Mesendoderm (in vitro differentiated cells): Measurements from ENCODE around the gene MMP21. TPM values are rescaled to one million over a fixed set of nuclear protein-coding genes. Genes with fewer than 3 reads are reported as not detected.

Source experiments
- DNase-seq: peaks from one replicate; pipeline ENCODE4 v3.0.0; 2013
- H2AK5ac ChIP-seq: 2 replicates; pipeline ENCODE4 v1.6.1; 2013; ENCODE audit warnings: low read length, inconsistent platforms
- H2BK120ac ChIP-seq: 2 replicates; pipeline ENCODE4 v1.6.1; 2013; ENCODE audit warnings: low read depth, mild to moderate bottlenecking, low read length, moderate library complexity, mixed read lengths
- H2BK15ac ChIP-seq: replicated peaks from 2 replicates; pipeline ENCODE4 v1.6.1; 2013; ENCODE audit warnings: low read depth, mild to moderate bottlenecking, moderate library complexity
- H2BK5ac ChIP-seq: 2 replicates; pipeline ENCODE4 v1.6.1; 2013; ENCODE audit warnings: low read length, inconsistent platforms
- H3K18ac ChIP-seq: 2 replicates; pipeline ENCODE4 v1.6.1; 2013; ENCODE audit warnings: mild to moderate bottlenecking, low read length, mixed read lengths
- H3K23ac ChIP-seq: one replicate; pipeline ENCODE4 v1.6.1; 2013; ENCODE audit warnings: low read length
- H3K27ac ChIP-seq: 2 replicates; pipeline ENCODE4 v1.5.1; 2013; ENCODE audit warnings: low read depth, mild to moderate bottlenecking, inconsistent platforms, low read length, moderate library complexity
- H3K27me3 ChIP-seq: 2 replicates; pipeline ENCODE4 v1.6.1; 2013; ENCODE audit warnings: low read length, control low read depth, mild to moderate bottlenecking, inconsistent platforms; ENCODE audit not compliant: insufficient read depth, poor library complexity
- H3K36me3 ChIP-seq: 2 replicates; pipeline ENCODE4 v1.6.1; 2013; ENCODE audit warnings: low read length, inconsistent platforms; ENCODE audit not compliant: control insufficient read depth, insufficient read depth
- H3K4ac ChIP-seq: one replicate; pipeline ENCODE4 v1.6.1; 2013; ENCODE audit warnings: low read depth, mild to moderate bottlenecking, low read length, moderate library complexity
- H3K4me1 ChIP-seq: 2 replicates; pipeline ENCODE4 v1.6.1; 2013; ENCODE audit warnings: low read depth, low read length, inconsistent platforms; ENCODE audit not compliant: control insufficient read depth
- H3K4me2 ChIP-seq: 2 replicates; pipeline ENCODE4 v1.6.1; 2013; ENCODE audit warnings: low read length
- H3K4me3 ChIP-seq: 2 replicates; pipeline ENCODE4 v1.5.1; 2013; ENCODE audit warnings: mild to moderate bottlenecking, low read length
- H3K56ac ChIP-seq: one replicate; pipeline ENCODE4 v1.6.1; 2013; ENCODE audit warnings: low read length
- H3K79me1 ChIP-seq: 2 replicates; pipeline ENCODE4 v1.6.1; 2013; ENCODE audit warnings: low read length, inconsistent platforms
- H3K79me2 ChIP-seq: 2 replicates; pipeline ENCODE4 v1.6.1; 2013; ENCODE audit warnings: mild to moderate bottlenecking, low read length; ENCODE audit not compliant: control insufficient read depth, insufficient read depth
- H3K9ac ChIP-seq: 2 replicates; pipeline ENCODE4 v1.6.1; 2013; ENCODE audit warnings: low read length, inconsistent platforms
- H4K5ac ChIP-seq: one replicate; pipeline ENCODE4 v1.6.1; 2013; ENCODE audit warnings: low read length
- H4K8ac ChIP-seq: one replicate; pipeline ENCODE4 v1.6.1; 2013; ENCODE audit warnings: low read depth, mild to moderate bottlenecking, control low read depth, low read length, moderate library complexity
- WGBS: extraction: QIAGEN DNeasy Blood & Tissue Kit; methylation state at CpG from one replicate; pipeline ENCODE4 v1.1.7; 2013; ENCODE audit warnings: low lambda C conversion rate, missing lambda C conversion rate; ENCODE audit not compliant: insufficient coverage; ENCODE audit errors: extremely low coverage; 5-methylcytosine and 5-hydroxymethylcytosine counted together
- small RNA-seq: library from polyadenylated mRNA; stranded (forward); fragments of <200 nt; extraction: miRNeasy Mini kit (QIAGEN cat#:217004); gene quantifications from one replicate; pipeline ENCODE3, GENCODE V24; 2013; ENCODE audit not compliant: insufficient read depth

MMP21 gene

GRCh38 chr10:125720002-125720382 is 55.6 kb downstream of the MMP21 start:
- Histone ChIP-seq H3K79me2 (peaks cover 11% of the 10 kb centered on the region), H3K23ac (no peak overlapping the region), H3K79me1 (peaks cover 7% of the 10 kb centered on the region), H3K9ac (peak overlapping the region; percentile 91), H2BK120ac (no peak overlapping the region), H3K56ac (peak overlapping the region; percentile 98), H2BK15ac (no peak overlapping the region), H2BK5ac (no peak overlapping the region), H2AK5ac (no peak overlapping the region), H3K27me3 (no peaks in the 10 kb centered on the region), H4K8ac (no peak overlapping the region), H3K4me2 (peak overlapping the region; percentile 100), H3K4ac (no peak overlapping the region), H3K27ac (no peak overlapping the region), H3K18ac (no peak overlapping the region), H3K4me1 (no peaks in the 10 kb centered on the region), H3K36me3 (peaks cover 5% of the 10 kb centered on the region), H3K4me3 (peak overlapping the region; percentile 99), H4K5ac (no peak overlapping the region)
- no peak for DNase-seq
- WGBS: no CpG with 5 or more reads among the region's 15 CpGs

DNA sequence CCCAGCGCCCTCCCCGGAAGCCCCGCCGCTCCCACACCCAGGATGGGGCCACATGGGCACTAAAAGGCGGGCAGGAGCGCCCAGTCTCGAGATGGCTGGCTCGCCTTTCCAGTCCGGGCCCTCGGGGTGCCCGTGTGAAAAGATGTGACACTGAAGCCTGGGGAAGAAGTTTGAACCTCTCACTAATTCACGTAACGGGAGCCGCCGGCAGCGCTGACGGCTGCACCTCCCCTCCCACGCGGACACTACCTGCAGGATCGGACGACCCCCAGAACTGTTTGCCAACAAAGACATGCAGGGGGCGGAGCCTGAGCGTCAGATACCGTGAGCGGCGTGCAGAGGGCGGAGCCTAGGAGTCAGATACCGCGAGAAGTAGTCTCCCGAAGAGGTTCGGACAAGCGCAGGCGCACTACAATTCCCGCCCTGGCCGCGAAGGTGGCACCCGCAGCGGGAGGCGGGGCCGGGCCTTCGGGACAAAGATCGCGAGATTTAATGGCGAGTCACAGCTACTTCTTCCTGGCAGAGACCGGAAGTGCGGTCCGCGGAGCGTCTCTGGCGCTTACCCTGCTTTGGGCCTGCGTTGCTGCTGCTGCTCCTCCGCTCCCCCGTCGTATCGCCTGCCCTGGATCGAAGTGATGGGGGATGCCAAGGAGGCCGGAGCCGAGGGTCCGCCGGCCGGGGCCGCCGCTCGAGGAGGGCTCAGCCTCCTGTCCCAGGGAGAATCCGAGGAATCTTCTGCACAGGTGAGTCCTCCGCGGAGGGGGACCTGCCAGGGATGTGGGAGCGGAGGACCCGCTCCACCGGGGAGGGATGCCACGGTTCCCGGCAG is 56.2 kb downstream of the MMP21 start, which contains the start of gene EDRF1:
Gene EDRF1, plus strand, starts transcription at position 537 of the 829 bp plus-strand sequence. Its CDS starts 99 bp downstream, at position 636.
- Histone ChIP-seq H3K27ac (no peak within 1 kb of the TSS), H3K56ac (peak within 1 kb of the TSS; percentile 98), H3K79me1 (peaks cover 7% of the 10 kb centered on the region), H2AK5ac (no peak within 1 kb of the TSS), H3K36me3 (peaks cover 4% of the 10 kb centered on the region), H3K27me3 (no peaks in the 10 kb centered on the region), H3K9ac (peak within 1 kb of the TSS; percentile 91), H3K4ac (no peak within 1 kb of the TSS), H2BK15ac (no peak within 1 kb of the TSS), H2BK5ac (no peak within 1 kb of the TSS), H4K5ac (no peak within 1 kb of the TSS), H3K4me3 (peak within 1 kb of the TSS; percentile 99), H3K79me2 (peaks cover 11% of the 10 kb centered on the region), H3K4me2 (peak within 1 kb of the TSS; percentile 100), H3K18ac (peak within 1 kb of the TSS; percentile 10), H3K23ac (no peak within 1 kb of the TSS), H2BK120ac (no peak within 1 kb of the TSS), H4K8ac (no peak within 1 kb of the TSS), H3K4me1 (no peaks in the 10 kb centered on the region)
- DNase-seq: peak; percentile 99
- no CpG with 5 or more reads among the region's 72 CpGs for WGBS

Small RNA genes lying within 50 kb of the gene (small RNA-seq; reads per million reads assigned to genes)
- gene MIR4484: not detected
